ENCODE measurements around the gene VSIG8.

GRCh38 chr1:159817276-159818041 lies 45.0 kb downstream of the VSIG8 start:
- TF ChIP-seq POLR2AphosphoS5 (IDR thresholded peaks at IDR 0.05; ENCODE audit: borderline replicate concordance, low read depth, low read length) (no peak), EZH2 (IDR thresholded peaks at IDR 0.05) (no peak), FOXP2 (optimal IDR thresholded peaks at IDR 0.05; ENCODE audit: control extremely low read depth, extremely low read length, insufficient read depth) (no peak)

Data from SK-N-MC (cell line).